GM12864 (cell line): ENCODE measurements around the gene SLC39A3.

ENCODE experiments used
- DNase-seq: peaks from one replicate; pipeline ENCODE4 v3.0.0-alpha.2; 2011; ENCODE audit warnings: low read depth
- H3K4me3 ChIP-seq: 2 replicates; pipeline ENCODE4 v1.5.1; 2011; ENCODE audit warnings: mild to moderate bottlenecking, low read depth, low read length, control low read depth
- TF ChIP-seq, protein P1 (sequence below): IDR thresholded peaks from 2 replicates; pipeline ENCODE4 v1.5.1; 2011; ENCODE audit warnings: low read depth, mild to moderate bottlenecking, moderate library complexity, low read length, control low read depth, inconsistent platforms; ENCODE audit errors: missing control alignments

The SLC39A3 gene

DNA sequence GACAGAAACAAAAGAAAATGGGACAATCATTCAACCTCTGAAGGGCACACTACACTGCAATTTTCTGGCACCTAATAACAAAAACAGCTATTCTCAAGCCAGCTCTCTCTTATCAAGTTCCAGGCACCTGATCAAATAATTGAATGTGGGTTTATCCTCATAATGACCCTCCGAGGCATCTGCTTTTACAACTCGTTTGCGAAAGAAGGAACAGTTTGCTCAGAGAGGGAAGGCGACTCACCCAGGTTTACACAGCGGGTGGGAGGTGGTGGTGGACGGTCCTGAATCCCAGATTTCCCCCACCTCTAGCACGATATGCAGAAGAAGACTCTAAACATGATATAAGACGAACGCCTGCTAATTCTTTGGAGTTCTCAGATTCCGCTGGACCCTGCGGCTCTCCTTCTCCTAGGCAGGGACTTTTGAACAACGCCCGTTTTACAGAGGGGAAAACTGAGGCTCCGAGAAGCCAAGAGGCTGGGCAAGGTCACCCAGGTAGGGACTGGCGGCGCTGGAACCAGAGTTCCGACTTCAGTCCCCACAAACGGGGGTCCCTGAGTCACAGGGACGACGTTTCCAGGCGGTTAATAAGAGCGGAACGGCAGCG, 42.6 kb upstream of the SLC39A3 start:
- DNase-seq = no peak
- peak overlapping the region; percentile 97 for H3K4me3 ChIP-seq

DNA sequence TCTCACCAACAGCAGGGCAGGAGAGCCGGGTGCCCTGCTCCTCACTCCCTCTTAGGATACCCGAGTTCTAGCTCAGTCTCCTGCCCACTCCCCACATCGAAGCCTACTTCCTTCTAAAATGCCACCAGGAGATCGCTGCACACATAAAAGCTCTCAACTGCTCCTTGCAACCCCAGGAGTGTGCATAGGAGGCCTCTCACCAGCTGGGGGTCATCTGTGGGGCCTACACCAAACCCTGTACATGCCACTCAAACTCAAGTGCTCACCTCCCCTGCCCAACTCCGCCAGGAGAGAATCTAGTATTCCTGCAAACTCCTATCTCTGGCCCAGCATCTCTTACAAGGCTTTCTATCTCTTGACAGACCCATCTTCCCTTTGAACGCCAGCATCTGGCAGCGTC, 40.5 kb upstream of the SLC39A3 start:
- TF ChIP-seq, protein P1, sequence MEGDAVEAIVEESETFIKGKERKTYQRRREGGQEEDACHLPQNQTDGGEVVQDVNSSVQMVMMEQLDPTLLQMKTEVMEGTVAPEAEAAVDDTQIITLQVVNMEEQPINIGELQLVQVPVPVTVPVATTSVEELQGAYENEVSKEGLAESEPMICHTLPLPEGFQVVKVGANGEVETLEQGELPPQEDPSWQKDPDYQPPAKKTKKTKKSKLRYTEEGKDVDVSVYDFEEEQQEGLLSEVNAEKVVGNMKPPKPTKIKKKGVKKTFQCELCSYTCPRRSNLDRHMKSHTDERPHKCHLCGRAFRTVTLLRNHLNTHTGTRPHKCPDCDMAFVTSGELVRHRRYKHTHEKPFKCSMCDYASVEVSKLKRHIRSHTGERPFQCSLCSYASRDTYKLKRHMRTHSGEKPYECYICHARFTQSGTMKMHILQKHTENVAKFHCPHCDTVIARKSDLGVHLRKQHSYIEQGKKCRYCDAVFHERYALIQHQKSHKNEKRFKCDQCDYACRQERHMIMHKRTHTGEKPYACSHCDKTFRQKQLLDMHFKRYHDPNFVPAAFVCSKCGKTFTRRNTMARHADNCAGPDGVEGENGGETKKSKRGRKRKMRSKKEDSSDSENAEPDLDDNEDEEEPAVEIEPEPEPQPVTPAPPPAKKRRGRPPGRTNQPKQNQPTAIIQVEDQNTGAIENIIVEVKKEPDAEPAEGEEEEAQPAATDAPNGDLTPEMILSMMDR = no peak
- no peak for DNase-seq
- H3K4me3 ChIP-seq = no peak overlapping the region

More for the DNA sequence above, 42.6 kb upstream of the SLC39A3 start:
- TF ChIP-seq, protein P1 = peak; percentile 0

DNA sequence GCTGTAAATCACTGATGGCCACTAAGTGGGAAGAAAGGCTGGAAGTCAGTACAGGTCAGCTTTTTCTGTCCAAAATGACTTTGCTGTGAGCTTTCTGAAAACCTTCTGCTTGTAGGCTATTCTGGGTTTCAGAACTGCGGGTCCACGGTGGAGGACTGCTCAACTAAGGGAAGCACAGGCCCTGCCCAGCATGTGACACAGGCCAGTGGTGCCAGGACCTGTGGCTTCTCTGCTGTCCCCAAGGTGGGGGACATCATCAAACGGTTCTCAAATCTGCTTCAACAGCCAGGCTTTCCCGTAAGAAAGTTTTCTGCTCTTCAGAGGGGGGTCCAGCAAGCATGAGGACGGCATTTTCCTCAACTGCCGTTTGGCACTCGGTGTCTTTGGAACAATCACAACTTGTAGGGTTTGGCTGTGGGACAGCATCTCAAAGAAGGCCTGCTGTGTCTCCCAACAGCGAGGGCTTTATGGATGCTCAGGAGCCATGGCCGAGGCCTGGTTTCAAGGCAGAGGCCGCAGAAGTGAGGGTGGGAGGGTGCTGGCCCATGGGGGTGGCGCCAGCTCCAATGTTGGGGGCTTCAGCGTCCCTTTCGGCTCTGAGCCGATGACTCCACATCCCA, 39.4 kb upstream of the SLC39A3 start:
- TF ChIP-seq, protein P1 = no peak
- no peak overlapping the region for H3K4me3 ChIP-seq
- DNase-seq = no peak

DNA sequence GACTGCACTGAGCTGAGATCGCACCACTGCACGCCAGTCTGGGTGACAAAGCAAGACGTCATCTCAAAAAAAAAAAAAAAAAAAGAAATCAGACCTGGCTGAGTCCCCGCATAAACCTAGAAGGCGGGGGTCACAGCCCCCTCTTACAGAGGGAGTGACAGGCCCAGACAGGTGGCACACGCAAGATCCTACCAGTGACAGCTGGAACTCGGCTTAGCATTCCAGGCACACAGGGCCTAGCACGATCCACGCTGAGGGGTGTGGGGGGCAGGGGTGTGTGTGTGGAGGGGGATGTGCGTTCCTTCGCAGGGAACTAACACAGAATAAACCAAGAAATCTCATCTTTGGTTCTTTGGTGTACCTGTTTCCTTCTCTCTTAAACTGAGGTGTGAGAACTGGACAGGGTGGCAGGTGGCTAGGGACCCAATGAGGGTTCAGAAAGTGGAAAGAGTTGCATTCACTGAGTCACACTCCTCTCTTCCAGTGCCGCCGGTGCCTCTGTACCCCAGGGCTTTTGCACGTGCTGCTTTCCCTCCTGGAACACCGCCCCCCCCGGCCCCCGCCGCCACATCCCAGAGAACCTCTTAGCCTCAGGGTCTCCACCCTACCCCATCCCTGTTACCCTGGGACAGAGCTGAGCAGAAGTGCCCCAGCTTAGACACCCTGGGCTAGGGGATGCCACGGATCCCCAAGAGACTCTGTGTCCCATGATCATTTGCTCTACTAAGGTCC, 38.3 kb upstream of the SLC39A3 start:
- no peak for DNase-seq
- TF ChIP-seq, protein P1 = no peak
- no peak overlapping the region for H3K4me3 ChIP-seq

DNA sequence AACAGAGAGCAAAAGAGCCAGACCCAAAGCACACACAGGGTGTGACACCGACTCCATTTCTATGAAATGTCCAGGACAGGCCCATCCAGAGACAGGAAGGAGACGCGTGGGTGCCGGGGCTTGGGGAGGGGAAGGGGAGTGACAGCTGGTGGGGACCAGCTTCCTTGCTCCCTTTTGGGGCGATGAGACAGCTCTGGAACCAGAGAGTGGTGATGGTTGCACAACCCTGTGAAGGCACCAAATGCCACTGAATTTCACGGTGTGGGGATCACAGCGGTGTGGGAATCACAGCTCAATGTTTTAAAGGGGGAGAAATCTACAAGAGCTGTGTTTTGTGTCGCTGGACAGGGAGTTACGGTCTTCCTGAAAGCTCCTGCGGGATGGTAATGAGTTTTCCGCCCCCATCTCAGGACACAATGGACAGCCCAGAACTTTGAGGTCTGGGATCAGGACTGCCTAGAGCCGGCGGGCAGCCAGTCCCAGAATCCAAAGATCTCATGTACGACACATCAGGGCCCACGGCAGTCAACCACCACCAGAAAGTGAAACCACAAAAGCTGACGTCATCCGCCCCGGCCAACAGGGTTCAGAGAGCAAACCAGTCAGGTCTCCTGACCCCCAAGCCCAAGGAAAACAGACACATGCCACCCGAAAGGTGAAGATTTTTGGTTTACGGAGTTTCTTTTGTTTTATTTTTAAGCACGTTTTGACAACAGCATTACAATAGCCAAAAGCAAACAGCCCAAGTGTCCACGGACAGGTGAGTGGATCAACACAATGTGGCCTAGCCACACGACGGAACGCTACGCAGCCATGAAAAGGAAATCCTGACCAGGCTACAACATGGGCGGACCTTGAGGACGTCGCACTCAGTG, 36.0 kb upstream of the SLC39A3 start:
- no peak overlapping the region for H3K4me3 ChIP-seq
- no peak for DNase-seq
- TF ChIP-seq, protein P1 = no peak

DNA sequence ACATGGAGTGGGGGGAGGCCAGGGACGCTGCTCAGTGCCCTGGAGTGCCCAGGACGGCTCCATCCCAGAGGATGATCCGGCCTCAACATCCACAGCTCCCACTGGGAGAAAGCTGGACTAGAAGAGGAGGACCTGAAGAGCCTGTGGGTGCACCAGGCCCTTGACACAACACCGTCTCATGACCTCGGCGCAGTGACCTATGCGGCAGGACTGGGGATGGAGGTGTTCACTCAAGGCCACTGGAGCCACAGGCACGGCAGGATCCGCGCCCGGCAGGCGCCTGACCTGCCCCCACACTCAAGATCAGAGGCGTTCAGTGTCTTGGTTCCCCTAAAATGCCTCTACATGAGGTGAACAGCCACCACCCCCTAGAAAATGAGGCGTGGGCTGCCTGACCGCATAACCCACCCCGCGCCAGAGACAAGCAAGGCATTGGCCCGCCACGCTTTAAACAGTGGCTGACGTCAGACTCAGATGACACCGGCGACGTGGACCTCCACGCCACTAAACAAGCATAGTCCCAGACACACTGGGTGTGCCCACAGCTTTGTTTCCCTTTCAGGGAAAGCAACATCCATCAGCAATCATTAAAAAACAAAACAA, 35.2 kb upstream of the SLC39A3 start:
- no peak overlapping the region for H3K4me3 ChIP-seq

More for the DNA sequence above, 35.2 kb upstream of the SLC39A3 start:
- TF ChIP-seq, protein P1 = no peak
- no peak for DNase-seq
